Subcutaneous adipose tissue (tissue), 4 donors: ENCODE measurements around the gene KCNIP4. TPM values are rescaled to one million over a fixed set of nuclear protein-coding genes. Genes with fewer than 3 reads are reported as not detected.

Source experiments
- CTCF ChIP-seq: fragments of 450-650 bp; IDR thresholded peaks from one replicate; pipeline ENCODE4 v1.5.1; 2016; ENCODE audit warnings: low read depth, mild to moderate bottlenecking, control low read depth, antibody characterized with exemption, moderate library complexity
- total RNA-seq, 4 donors: library from RNA; depleted of rRNA; stranded (reverse); fragments of >200 nt; gene quantifications; one replicate each; pipeline ENCODE4 v1.1.0, GENCODE V29; 2016

Gene KCNIP4
- total RNA-seq, 4 donors from 2014 or later = 0.34 TPM; not detected in 3

- TF ChIP-seq CTCF = no peak
Measured at GRCh38 chr4:21769404-21770147, 179.0 kb downstream of the KCNIP4 start.

- no peak for TF ChIP-seq CTCF
Measured at GRCh38 chr4:21768349-21769310, 179.9 kb downstream of the KCNIP4 start.

- no peak for TF ChIP-seq CTCF
Measured at GRCh38 chr4:21765810-21766407, 182.7 kb downstream of the KCNIP4 start.

GRCh38 chr4:21763855-21764254 is 184.7 kb downstream of the KCNIP4 start:
- TF ChIP-seq CTCF = no peak

GRCh38 chr4:21757248-21757647 is 191.3 kb downstream of the KCNIP4 start:
- TF ChIP-seq CTCF = no peak

- no peak for TF ChIP-seq CTCF
Measured at GRCh38 chr4:21753084-21753760, 195.3 kb downstream of the KCNIP4 start.
